DMS53 treated with DMSO at 0.1 percent for 48 hours (cell line): ENCODE data around the gene SUOX.
"Not testable (repeated sequence)": the region's sequence is repeated elsewhere in the genome, so short reads cannot be mapped to it uniquely, and the experiment has no call there.

Experiments
- DNase-seq: peaks from one replicate; lab custom pipeline; 2025; ENCODE audit not compliant: unreplicated experiment; lab: John Stamatoyannopoulos, UW

SUOX gene

GRCh38 chr12:56017181-56017580, 20.1 kb downstream of the SUOX start:
- DNase-seq: no peak

GRCh38 chr12:56018356-56018755, 21.3 kb downstream of the SUOX start:
- DNase-seq: no peak

- DNase-seq: no peak
Observed at GRCh38 chr12:56020423-56021184, 23.5 kb downstream of the SUOX start, which contains the start of gene IKZF4. TSS of gene IKZF4 (plus strand) at chr12:56021043. CDS start at chr12:56021494, 451 bp downstream.

GRCh38 chr12:56021889-56022497, 24.9 kb downstream of the SUOX start:
- no peak for DNase-seq

- DNase-seq: no peak
Observed at GRCh38 chr12:56028511-56029165, 31.6 kb downstream of the SUOX start.

GRCh38 chr12:56029166-56029519, 32.1 kb downstream of the SUOX start:
- DNase-seq: no peak

GRCh38 chr12:56029666-56030293, 32.7 kb downstream of the SUOX start:
- DNase-seq: peak; percentile 20

- DNase-seq: no peak
Observed at GRCh38 chr12:56031987-56032386, 34.9 kb downstream of the SUOX start.

GRCh38 chr12:56034586-56035332, 37.7 kb downstream of the SUOX start:
- no peak for DNase-seq

- no peak for DNase-seq
Observed at GRCh38 chr12:56037161-56037560, 40.1 kb downstream of the SUOX start.

- no peak for DNase-seq
Observed at GRCh38 chr12:56038022-56038655, 41.1 kb downstream of the SUOX start.

- no peak for DNase-seq
Observed at GRCh38 chr12:56040151-56040550, 43.1 kb downstream of the SUOX start.

GRCh38 chr12:56040963-56041551, 44.0 kb downstream of the SUOX start:
- DNase-seq: peak; percentile 42

GRCh38 chr12:56041552-56042429, 44.7 kb downstream of the SUOX start, which contains the start of gene RPS26:
TSS of gene RPS26 (plus strand) at chr12:56041918. CDS start at chr12:56042167, 249 bp downstream.
- DNase-seq: peak; percentile 98

- DNase-seq: not testable (repeated sequence)
Observed at GRCh38 chr12:56042430-56042813, 45.3 kb downstream of the SUOX start.

- DNase-seq: no peak
Observed at GRCh38 chr12:56042843-56043242, 45.8 kb downstream of the SUOX start.

- DNase-seq: no peak
Observed at GRCh38 chr12:56046027-56046780, 49.1 kb downstream of the SUOX start.

- no peak for DNase-seq
Observed at GRCh38 chr12:56053407-56053893, 56.4 kb downstream of the SUOX start.
